NCI-H2171 (cell line): ENCODE data around the gene FCGR3B.
"Not testable (repeated sequence)": the region's sequence is repeated elsewhere in the genome, so short reads cannot be mapped to it uniquely, and the experiment has no call there.

Experiments used
- DNase-seq: peaks from one replicate; lab custom pipeline; 2025; lab: John Stamatoyannopoulos, UW

FCGR3B gene

GRCh38 chr1:161638251-161638993 lies 7.4 kb upstream of the FCGR3B start:
- DNase-seq: not testable (repeated sequence)

GRCh38 chr1:161636976-161637375 lies 6.0 kb upstream of the FCGR3B start:
- not testable (repeated sequence) for DNase-seq

GRCh38 chr1:161636189-161636782 lies 5.3 kb upstream of the FCGR3B start:
- not testable (repeated sequence) for DNase-seq

- DNase-seq: not testable (repeated sequence)
Observed at GRCh38 chr1:161634993-161635392, 4.0 kb upstream of the FCGR3B start.

GRCh38 chr1:161630128-161630742 lies 741 bp downstream of the FCGR3B start:
- DNase-seq: not testable (repeated sequence)

- DNase-seq: not testable (repeated sequence)
Observed at GRCh38 chr1:161626445-161627146, 4.4 kb downstream of the FCGR3B start.

- not testable (repeated sequence) for DNase-seq
Observed at GRCh38 chr1:161624605-161625004, 6.4 kb downstream of the FCGR3B start.

- DNase-seq: not testable (repeated sequence)
Observed at GRCh38 chr1:161623401-161624051, 7.5 kb downstream of the FCGR3B start.

GRCh38 chr1:161622054-161622453 lies 8.9 kb downstream of the FCGR3B start:
- DNase-seq: not testable (repeated sequence)

GRCh38 chr1:161621181-161622000 lies 9.6 kb downstream of the FCGR3B start:
- DNase-seq: not testable (repeated sequence)

GRCh38 chr1:161620399-161620798 lies 10.6 kb downstream of the FCGR3B start:
- not testable (repeated sequence) for DNase-seq

- not testable (repeated sequence) for DNase-seq
Observed at GRCh38 chr1:161618517-161618916, 12.5 kb downstream of the FCGR3B start.

GRCh38 chr1:161616417-161616816 lies 14.6 kb downstream of the FCGR3B start:
- DNase-seq: not testable (repeated sequence)

- not testable (repeated sequence) for DNase-seq
Observed at GRCh38 chr1:161613142-161613514, 17.8 kb downstream of the FCGR3B start.

- DNase-seq: peak; percentile 86
Observed at GRCh38 chr1:161612322-161613141, 18.4 kb downstream of the FCGR3B start.

- not testable (repeated sequence) for DNase-seq
Observed at GRCh38 chr1:161611866-161612321, 19.1 kb downstream of the FCGR3B start.

- not testable (repeated sequence) for DNase-seq
Observed at GRCh38 chr1:161610198-161610597, 20.8 kb downstream of the FCGR3B start.

- DNase-seq: not testable (repeated sequence)
Observed at GRCh38 chr1:161606541-161607336, 24.2 kb downstream of the FCGR3B start.
